Stimulated activated CD4-positive, alpha-beta T cell treated with anti-CD3 and anti-CD28 coated beads, Interleukin-4, amount 100 ng/mL, for 1 hour (primary cell): Measurements from ENCODE around the gene UNK.
"Not testable (repeated sequence)": the region's sequence is repeated elsewhere in the genome, so short reads cannot be mapped to it uniquely, and the experiment has no call there.

Source experiments
- DNase-seq: peaks from one replicate; pipeline ENCODE4 v3.0.0-alpha.2; 2020

UNK gene

GRCh38 chr17:75773808-75774470 lies 10.7 kb upstream of the UNK start:
- no peak for DNase-seq

- no peak for DNase-seq
Observed at GRCh38 chr17:75774471-75774990, 10.1 kb upstream of the UNK start.

GRCh38 chr17:75774991-75775668 lies 9.5 kb upstream of the UNK start:
- no peak for DNase-seq

DNA sequence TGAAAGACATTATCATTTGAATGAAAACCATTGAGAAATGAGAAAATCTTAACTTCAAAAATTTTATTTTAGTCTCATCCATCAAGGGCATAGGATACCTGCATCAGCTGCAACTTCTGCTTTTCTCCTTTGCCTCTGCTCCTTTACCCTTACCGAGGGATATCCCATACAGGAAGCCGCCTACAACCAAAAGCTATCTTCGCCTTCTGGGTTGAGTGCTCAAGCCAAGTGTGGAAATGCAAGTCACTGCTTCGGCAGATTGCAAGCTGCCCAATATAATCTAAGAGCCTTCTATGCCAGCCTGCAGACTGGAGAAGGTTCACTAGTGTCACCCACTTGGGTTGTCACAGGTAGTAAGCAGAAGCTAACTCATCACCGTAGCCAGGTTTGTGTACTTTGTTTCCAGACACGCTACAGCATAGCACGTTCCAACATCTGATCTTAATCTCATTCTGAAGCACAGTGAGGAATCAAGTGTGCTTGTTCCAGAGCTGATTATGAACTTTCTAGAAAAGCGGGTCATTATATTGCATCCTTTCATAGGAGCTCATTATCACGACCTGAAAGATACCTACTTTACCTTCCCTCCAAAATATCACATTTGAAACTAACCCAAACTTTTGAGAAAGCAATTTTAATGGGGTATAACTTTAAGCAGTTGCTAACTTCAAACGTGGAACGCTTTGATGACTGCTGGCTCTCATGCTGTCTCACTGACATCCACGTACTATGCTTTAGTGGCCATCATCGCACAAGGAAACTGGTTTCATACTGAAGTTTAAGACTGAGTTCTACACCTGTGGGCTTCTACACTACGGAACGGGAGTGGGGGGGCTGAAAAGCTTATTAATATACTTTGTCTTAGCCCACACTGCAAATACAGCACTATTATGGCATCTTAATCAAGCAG lies 8.0 kb upstream of the UNK start:
- DNase-seq: no peak

DNA sequence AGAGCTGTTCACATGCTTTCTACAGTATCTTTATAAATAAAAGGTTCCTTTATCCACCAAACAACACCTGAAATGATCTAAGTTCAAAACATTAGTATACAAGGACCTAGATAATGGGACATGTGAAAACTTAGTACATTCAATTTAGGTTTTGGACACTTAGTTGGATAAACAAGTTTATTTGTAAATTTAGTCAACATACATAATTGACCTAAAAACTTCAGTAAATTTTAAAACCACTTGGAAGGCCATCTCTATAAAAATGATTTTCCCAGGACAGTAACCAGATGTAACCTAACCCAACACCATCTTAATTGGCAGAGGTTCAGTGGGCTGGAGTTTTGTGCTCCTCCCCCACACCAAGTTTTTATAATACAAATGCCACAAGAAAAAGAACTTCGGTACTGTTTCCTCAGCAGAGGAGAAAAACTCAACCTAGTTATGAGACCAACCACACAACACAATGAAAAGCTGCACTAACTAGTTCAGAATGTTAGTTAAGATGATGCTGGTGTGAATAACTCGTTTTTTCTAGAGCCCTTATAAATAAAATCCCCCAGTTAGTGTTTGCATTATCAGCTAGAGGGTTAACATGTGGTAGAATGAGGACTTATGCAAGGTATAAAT lies 7.2 kb upstream of the UNK start:
- DNase-seq: no peak

GRCh38 chr17:75778066-75778860 lies 6.3 kb upstream of the UNK start:
- DNase-seq: not testable (repeated sequence)

- no peak for DNase-seq
Observed at GRCh38 chr17:75778861-75779249, 5.8 kb upstream of the UNK start.

DNA sequence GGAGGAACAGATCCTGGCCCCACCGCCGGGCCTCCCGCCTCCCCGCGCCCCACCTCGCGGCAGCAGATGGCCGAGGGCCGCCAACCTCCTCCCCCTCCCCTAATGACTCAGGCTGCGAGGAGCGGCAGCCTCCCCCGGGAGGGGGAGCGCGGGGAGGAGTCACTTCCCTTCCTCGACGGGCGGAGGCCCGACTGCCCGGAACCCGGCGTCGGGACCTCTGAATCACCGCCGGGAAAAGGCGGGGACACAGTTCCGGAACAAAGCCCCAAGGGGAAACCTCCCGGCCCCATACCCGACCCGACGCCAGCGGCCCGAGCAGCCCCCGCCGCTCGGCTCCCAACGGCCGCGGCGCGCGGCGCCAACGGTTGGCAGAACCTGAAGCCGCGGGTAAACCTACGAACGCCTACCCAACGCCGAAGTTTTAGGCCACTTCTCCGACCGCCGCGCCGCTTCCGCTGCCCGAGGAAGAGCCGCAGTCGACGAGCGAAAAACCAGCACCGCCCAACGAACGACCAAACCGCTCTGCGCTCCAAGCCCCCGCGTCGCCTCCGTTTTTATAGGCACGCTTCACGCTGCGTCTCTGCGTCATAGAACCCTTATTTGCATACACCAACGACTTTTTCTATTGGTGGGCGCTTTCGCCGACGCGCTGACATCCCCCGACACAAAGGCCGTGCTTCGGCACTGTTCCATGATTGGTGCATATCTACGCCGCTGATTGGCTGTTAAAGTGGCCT lies 5.2 kb upstream of the UNK start:
- DNase-seq: peak; percentile 91

DNA sequence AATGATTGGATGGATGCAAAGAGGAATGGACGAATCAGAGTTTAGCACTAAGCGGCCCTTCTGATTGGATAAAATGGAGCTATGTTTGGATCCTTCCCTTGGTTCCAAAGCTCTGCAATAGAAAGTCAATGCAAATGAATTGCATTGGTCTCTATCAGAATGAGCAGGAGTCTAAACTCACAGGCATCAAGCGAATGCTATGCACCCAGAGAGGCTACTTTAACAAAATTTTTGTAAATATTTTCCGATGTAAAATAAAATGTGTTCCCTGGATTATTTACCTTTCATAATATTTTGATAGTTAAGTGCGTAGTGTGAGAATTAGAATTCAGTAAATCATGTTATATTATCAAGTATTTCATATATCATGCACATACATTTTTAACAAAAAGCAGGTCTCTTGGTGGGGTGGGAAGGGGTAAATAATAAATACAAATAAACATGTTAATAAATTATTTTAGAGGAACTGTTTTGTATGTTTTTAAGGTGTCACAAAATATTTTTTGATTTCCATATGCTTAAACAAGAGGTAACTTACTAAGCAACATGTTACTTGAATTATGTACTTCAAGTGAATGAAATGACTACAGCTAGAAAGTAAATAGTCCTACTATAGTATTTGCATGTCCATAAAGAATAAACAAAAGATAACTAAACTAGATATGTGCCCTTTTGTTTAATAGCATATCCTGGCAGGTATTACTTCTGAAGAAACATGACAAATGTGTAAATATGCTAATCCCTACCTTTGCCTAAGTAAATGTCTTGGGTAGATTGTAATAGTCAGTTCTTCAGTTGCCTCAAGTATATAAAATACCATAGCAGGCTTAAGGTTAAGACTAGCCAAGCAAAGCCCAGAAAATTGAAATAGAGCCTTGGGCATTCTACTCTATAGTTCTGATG lies 4.4 kb upstream of the UNK start:
- no peak for DNase-seq

DNA sequence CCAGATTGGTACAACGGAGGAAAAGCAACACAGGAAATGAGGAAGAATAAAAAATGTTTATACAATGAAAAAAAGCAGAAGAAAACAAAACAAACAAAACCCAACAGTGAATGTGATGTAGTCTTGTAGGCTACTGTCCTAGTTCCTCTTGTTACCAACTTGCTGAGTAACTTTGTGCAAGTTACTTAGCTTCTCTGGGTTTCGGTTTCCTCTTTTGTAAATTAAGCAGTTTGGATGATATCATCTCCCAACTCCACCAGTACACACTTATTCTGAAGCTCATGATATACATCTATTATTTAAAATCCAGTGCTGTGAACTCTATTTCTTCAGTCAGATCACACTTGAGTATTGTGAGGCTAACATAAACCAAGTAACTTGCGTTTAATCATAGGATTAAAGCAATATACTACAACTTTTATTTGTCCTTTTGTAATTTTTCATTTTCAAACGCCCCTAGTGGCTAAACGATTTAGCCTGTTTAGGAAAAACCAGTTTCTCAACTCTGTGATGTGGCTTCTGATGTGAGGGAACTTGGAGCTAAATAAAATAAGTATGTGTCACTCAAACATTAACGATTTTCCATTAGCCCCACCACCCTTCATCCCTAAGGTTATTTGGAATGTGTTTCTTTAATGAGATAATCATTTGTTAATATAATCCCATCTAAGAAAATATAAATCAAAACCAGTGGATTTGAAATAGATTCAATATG lies 1.4 kb upstream of the UNK start:
- DNase-seq: no peak

- DNase-seq: no peak
Observed at GRCh38 chr17:75783803-75784472, 668 bp upstream of the UNK start.

DNA sequence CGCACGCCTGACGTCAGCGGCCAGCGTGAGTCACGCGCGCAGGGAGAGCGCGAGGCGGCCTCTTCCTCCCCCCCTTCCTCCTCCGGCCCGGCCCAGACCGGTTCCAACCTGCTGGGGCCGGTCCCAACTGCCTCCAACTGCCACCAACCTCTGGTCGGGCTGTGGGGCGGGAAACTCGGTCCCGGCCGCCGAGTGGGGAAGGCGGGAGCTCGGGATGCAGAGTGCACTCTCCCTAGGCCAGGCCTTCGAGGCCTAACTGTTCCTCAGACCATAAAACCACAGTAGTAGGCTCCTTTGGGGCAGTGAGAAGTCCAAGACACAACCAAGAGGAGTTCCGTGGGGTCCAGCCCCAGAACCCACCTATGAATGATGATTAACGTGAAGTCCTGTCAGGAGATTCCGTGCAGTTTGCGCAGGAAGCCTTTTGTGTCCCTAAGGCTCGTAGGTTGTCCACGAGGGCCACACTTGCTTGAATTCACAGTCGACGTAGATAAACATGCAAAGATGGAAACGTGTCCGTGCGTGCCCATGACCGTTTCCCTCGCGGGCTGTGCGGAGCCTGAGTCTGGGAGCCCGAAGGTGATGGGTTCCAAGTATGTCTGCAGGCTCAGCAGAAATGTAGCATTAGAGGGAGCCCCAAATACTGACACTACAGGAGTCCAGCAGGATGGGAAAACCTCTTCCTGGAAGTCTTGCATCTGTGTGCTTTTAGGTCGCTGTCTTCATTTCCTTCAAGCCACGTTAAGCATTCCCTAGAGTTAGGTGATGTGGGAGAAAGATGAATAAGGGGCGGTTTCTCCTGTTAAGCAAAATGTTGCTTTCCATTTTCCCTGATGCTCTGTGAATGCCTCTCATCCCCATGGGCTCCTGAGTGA lies 647 bp downstream of the UNK start:
- DNase-seq: peak; percentile 87

DNA sequence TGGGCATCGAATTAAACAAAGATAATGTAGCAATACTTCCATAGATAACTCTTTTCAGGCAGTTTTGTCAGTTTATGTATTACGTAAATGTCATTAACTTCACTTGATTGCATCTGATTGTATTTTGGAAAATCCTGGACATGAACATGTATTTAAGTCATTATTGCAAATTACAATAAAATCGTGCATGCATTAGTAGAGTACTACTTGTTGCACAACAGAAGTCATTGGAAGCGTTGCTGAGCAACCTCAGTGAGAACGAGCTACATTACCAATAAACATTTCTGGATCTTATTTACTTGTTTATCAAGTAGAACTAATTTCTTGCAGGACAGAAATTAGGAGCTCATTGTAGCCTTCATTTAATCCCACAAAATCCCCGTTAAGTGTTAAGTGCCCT lies 6.6 kb downstream of the UNK start:
- no peak for DNase-seq

- no peak for DNase-seq
Observed at GRCh38 chr17:75793460-75793859, 8.9 kb downstream of the UNK start.

DNA sequence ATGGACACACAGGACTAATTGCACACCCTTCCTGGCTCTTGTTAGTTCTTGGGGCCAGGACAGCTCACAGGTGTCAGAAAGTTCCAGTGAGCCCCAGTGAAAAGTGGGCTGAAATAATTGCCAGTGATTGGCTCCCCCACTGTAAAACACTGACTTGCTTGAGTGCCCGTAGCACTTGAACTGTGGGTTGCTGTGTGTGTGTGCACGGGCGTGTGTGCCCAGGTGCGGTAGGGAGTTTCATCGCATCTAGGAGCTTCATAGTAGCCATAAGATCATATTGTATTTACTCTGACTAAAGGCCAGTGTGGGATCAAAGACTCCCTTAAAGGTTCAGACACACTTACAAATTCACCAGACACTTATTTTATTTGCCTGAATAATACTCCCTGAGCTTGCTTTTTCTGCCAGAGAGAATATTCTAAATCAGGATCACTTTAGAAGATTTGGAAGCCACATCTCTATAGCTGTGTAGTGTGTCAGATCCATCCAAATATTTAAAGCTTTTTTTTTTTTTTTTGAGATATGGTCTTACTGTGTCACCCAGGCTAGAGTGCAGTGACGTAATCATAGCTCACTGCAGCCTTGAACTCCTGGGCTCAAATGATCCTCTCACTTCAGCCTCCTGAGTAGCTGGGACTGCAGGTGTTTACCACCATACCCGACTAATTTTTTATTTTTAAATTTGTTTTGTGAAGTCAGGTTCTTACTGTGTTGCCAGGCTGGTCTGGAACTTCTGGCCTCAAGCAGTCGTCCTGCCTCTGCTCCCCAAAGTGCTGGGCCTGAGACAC lies 11.4 kb downstream of the UNK start:
- no peak for DNase-seq

- DNase-seq: no peak
Observed at GRCh38 chr17:75799402-75799801, 14.8 kb downstream of the UNK start.

DNA sequence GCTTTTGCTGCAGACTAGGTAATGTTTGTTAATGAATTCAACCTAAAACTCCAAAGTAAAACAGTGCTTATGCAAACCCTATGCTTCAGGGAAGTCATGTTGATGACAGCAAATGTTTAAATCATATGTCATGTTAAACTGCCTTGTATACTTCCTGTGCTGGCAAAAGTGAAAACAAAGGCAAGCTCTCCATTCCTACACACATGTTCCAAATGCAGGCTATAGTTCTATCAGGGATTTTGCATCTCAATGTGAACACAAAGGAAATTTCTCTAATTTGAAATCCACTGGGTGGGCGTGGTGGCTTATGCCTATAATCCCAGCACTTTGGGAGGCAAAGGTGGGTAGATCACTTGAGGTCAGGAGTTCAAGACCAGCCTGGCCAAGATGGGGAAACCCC lies 19.3 kb downstream of the UNK start:
- no peak for DNase-seq
